ENCODE results near the gene CUTA.

CUTA gene

GRCh38 chr6:33417903-33418689 lies at the start of gene CUTA:
Gene CUTA (minus strand): TSS chr6:33418107. CDS start chr6:33418000, 107 bp downstream.
- CTCF ChIA-PET: interaction anchor here (0.6 to 1.9 kb wide), 10 partner anchors 8 to 170 kb away, joined by 3 to 9 read pairs (median 4); partner anchors contain the start of gene B3GALT4
- peak; percentile 26 for TF ChIP-seq CTCF (IDR thresholded peaks at IDR 0.05; ENCODE audit: control extremely low read depth, extremely low read depth, low read depth, missing control alignments)
- POLR2A ChIA-PET: no interaction called here

GRCh38 chr6:33467091-33467490 lies 49.2 kb upstream of the CUTA start:
- ChIA-PET CTCF (interaction anchor here (0.8 kb wide), 1 partner anchor 11 kb away, joined by 4 read pairs; no protein-coding TSS in a partner anchor), POLR2A (no interaction called here)
- DNase-seq (ENCODE audit: extremely low spot score): no peak
- no peak for TF ChIP-seq CTCF (IDR thresholded peaks at IDR 0.05; ENCODE audit: control extremely low read depth, extremely low read depth, low read depth, missing control alignments)

More at GRCh38 chr6:33417903-33418689, at the start of gene CUTA:
- peak; percentile 93 for DNase-seq (ENCODE audit: extremely low spot score)

GRCh38 chr6:33466075-33466735 lies 48.3 kb upstream of the CUTA start:
- ChIA-PET POLR2A (no interaction called here), CTCF (interaction anchor here (0.8 kb wide), 1 partner anchor 12 kb away, joined by 4 read pairs; no protein-coding TSS in a partner anchor)
- no peak for DNase-seq (ENCODE audit: extremely low spot score)
- TF ChIP-seq CTCF (IDR thresholded peaks at IDR 0.05; ENCODE audit: control extremely low read depth, extremely low read depth, low read depth, missing control alignments): no peak

GRCh38 chr6:33459226-33459625 lies 41.3 kb upstream of the CUTA start:
- POLR2A ChIA-PET: no interaction called here

GRCh38 chr6:33458676-33459075 lies 40.8 kb upstream of the CUTA start:
- ChIA-PET POLR2A (no interaction called here), CTCF (no interaction called here)
- DNase-seq (ENCODE audit: extremely low spot score): no peak
- no peak for TF ChIP-seq CTCF (IDR thresholded peaks at IDR 0.05; ENCODE audit: control extremely low read depth, extremely low read depth, low read depth, missing control alignments)

More at GRCh38 chr6:33459226-33459625, 41.3 kb upstream of the CUTA start:
- no peak for TF ChIP-seq CTCF (IDR thresholded peaks at IDR 0.05; ENCODE audit: control extremely low read depth, extremely low read depth, low read depth, missing control alignments)
- DNase-seq (ENCODE audit: extremely low spot score): no peak
- CTCF ChIA-PET: no interaction called here

GRCh38 chr6:33456156-33456555 lies 38.2 kb upstream of the CUTA start:
- ChIA-PET CTCF (interaction anchor here (1.6 kb wide), 1 partner anchor 12 kb away, joined by 3 read pairs; no protein-coding TSS in a partner anchor), POLR2A (no interaction called here)
- no peak for DNase-seq (ENCODE audit: extremely low spot score)
- TF ChIP-seq CTCF (IDR thresholded peaks at IDR 0.05; ENCODE audit: control extremely low read depth, extremely low read depth, low read depth, missing control alignments): no peak

Measured in GM10248 (cell line).